ENCODE results near the gene POM121C. TPM values are rescaled to one million over a fixed set of nuclear protein-coding genes. Genes with fewer than 3 reads are reported as not detected.
"Not testable (repeated sequence)": the region's sequence is repeated elsewhere in the genome, so short reads cannot be mapped to it uniquely, and the experiment has no call there.

POM121C gene
- total RNA-seq (2016; rRNA removed; fragmentation: Illumina TruSeq; extraction: Trizol) (7.3 and 14.0 TPM in 2 replicates), polyA plus RNA-seq (2011; rRNA removed) (15.2 and 20.2 TPM in 2 replicates), polyA minus RNA-seq (2011; rRNA and poly(A)+ RNA removed; ENCODE audit: low replicate concordance) (18.5 and 37.4 TPM in 2 replicates), Bru-seq, nascent RNA (percentile 76 among the genes with signal in this experiment), BruChase-seq, experiment 1, labeled RNA remaining after a 6-hour chase (percentile 88 among the genes with signal in this experiment), BruChase-seq, experiment 2, labeled RNA remaining after a 2-hour chase (percentile 83 among the genes with signal in this experiment)
- total RNA-seq (2016; cell fraction: cytosol; rRNA removed; fragmentation: Illumina TruSeq; extraction: Trizol; ENCODE audit: low read depth): 14.2 and 15.1 TPM in 2 replicates
- 6.8 and 11.3 TPM in 2 replicates for total RNA-seq (2016; cell fraction: insoluble cytoplasmic fraction; rRNA removed; fragmentation: Illumina TruSeq; extraction: Trizol)
- total RNA-seq (2016; cell fraction: membrane; rRNA removed; fragmentation: Illumina TruSeq; extraction: Trizol): 8.7 and 10.4 TPM in 2 replicates
- total RNA-seq (2016; cell fraction: nucleus; rRNA removed; fragmentation: Illumina TruSeq; extraction: Trizol): 16.1 and 21.5 TPM in 2 replicates
- 7.7 and 9.1 TPM in 2 replicates for polyA plus RNA-seq (2011; cell fraction: cytosol; rRNA removed)
- polyA plus RNA-seq (2011; cell fraction: nucleus; rRNA removed): 36.8 and 37.5 TPM in 2 replicates
- 28.4 and 50.6 TPM in 2 replicates for polyA plus RNA-seq (2012)
- 2.0 TPM in 2 replicates for polyA plus RNA-seq (2016; cell fraction: cytosol; fragmentation: Illumina TruSeq; extraction: Trizol; ENCODE audit: low read depth)
- 16.9 and 20.8 TPM in 2 replicates for polyA plus RNA-seq (2016; cell fraction: insoluble cytoplasmic fraction; fragmentation: Illumina TruSeq; extraction: Trizol; ENCODE audit: low read depth)
- polyA plus RNA-seq (2016; cell fraction: membrane; fragmentation: Illumina TruSeq; extraction: Trizol; ENCODE audit: low read depth): 6.3 and 6.6 TPM in 2 replicates
- 58.5 and 67.5 TPM in 2 replicates for polyA plus RNA-seq (2016; cell fraction: nucleus; fragmentation: Illumina TruSeq; extraction: Trizol; ENCODE audit: insufficient read depth, low read depth)
- polyA minus RNA-seq (2011; cell fraction: cytosol; rRNA and poly(A)+ RNA removed): 18.8 and 20.8 TPM in 2 replicates
- polyA minus RNA-seq (2011; cell fraction: nucleus; rRNA and poly(A)+ RNA removed): 29.4 and 32.4 TPM in 2 replicates
- long read RNA-seq, experiment 1, full-length matches to known transcripts: 1 of 11 reads
- long read RNA-seq, experiment 1, partial matches to known transcripts: 3 of 11 reads
- long read RNA-seq, experiment 1, other reads (novel, unspliced or antisense): 7 of 11 reads
- long read RNA-seq, experiment 2, full-length matches to known transcripts: 13 of 78 reads
- long read RNA-seq, experiment 2, partial matches to known transcripts: 24 of 78 reads
- long read RNA-seq, experiment 2, other reads (novel, unspliced or antisense): 41 of 78 reads

GRCh38 chr7:75485979-75486643 lies at the start of gene POM121C:
TSS of gene POM121C (minus strand) at chr7:75486299. CDS start at chr7:75441496, 44,803 bp downstream.
- intact Hi-C loops (cut with micrococcal nuclease; ENCODE audit: unreplicated experiment); BruUV-seq (replicated peaks); H2AFZ ChIP-seq (ENCODE audit: low read length); H3K9me3 ChIP-seq (ENCODE audit: low read length); FAIRE-seq; H3K36me3 ChIP-seq (replicated peaks in 1 of 2; ENCODE audit: control insufficient read depth in 1 of 2, insufficient read depth in 2 of 2, low read length in 2 of 2); H3K4me1 ChIP-seq (ENCODE audit: insufficient read depth, low read length); H4K20me1 ChIP-seq (ENCODE audit: insufficient read depth, low read length); in situ Hi-C loops (cut with HindIII; ENCODE audit: extremely low pct_ligation_motif_present, low pct_unique_long_range_greater_than_20kb); H3K27me3 ChIP-seq (ENCODE audit: control insufficient read depth in 1 of 2, insufficient read depth in 2 of 2, low read length in 2 of 2); CTCF ChIA-PET (ENCODE audit: low intra/inter-chr PET ratio, low total read pairs): not testable (repeated sequence)
- H3K4me2 ChIP-seq (ENCODE audit: low read depth, low read length): peak within 1 kb of the TSS; percentile 77
- 4% methylated on average over 11 of the region's 49 CpGs for WGBS (ENCODE audit: low lambda C conversion rate)
- peaks cover 16% of the 10 kb centered on the region for H3K79me2 ChIP-seq (ENCODE audit: insufficient read depth, low read length)
- H3K27ac ChIP-seq (ENCODE audit: extremely low read length, insufficient read depth, low read length): peak within 1 kb of the TSS; percentile 76
- peak within 1 kb of the TSS; percentile 83 to 86 (median 83); a peak in 5 of 6 replicates for H3K4me3 ChIP-seq (replicated peaks in 1 of 3; ENCODE audit: insufficient read depth in 1 of 3, low read depth in 2 of 3, low read length in 3 of 3)
- POLR2A ChIA-PET: interaction anchor here (0.9 to 1.0 kb wide), 2 partner anchors 42 to 45 kb away, joined by 6 to 7 read pairs; no protein-coding TSS in a partner anchor
- ATAC-seq (peak; percentile 100), DNase-seq (ENCODE audit: low spot score) (peak; percentile 85)
- H3K9ac ChIP-seq (ENCODE audit: insufficient read depth, low read depth, low read length): peak within 1 kb of the TSS; percentile 76
- TF ChIP-seq KLF6 (CRISPR knock-in tag; IDR thresholded peaks at IDR 0.05): 0 out of 2 replicates have a peak, but pooled peaks have one; percentile 25
- peak; percentile 80; the same call in 1 of the 2 replicates for TF ChIP-seq ZNF784 (CRISPR knock-in tag; IDR thresholded peaks at IDR 0.05; ENCODE audit: borderline replicate concordance)
- TF ChIP-seq PHF21A (CRISPR knock-in tag; IDR thresholded peaks at IDR 0.05): peak; percentile 93
- TF ChIP-seq POLR2AphosphoS5 (IDR thresholded peaks at IDR 0.05; ENCODE audit: low read depth, low read length): peak; percentile 83
- TF ChIP-seq ZMYM3 (CRISPR knock-in tag; IDR thresholded peaks at IDR 0.05): peak; percentile 67
- TF ChIP-seq LBX2 (CRISPR knock-in tag; IDR thresholded peaks at IDR 0.05; ENCODE audit: borderline replicate concordance): peak; percentile 23; the same call in 1 of the 2 replicates
- peak; percentile 53 for TF ChIP-seq PATZ1 (CRISPR knock-in tag; IDR thresholded peaks at IDR 0.05)
- 0 out of 2 replicates have a peak, but pooled peaks have one; percentile 42 for TF ChIP-seq ZNF639 (CRISPR knock-in tag; conservative IDR thresholded peaks at IDR 0.05)
- TF ChIP-seq POGZ (CRISPR knock-in tag; IDR thresholded peaks at IDR 0.05): peak; percentile 59
- peak; percentile 79 for TF ChIP-seq ZNF772 (CRISPR knock-in tag; IDR thresholded peaks at IDR 0.05)
- TF ChIP-seq ZNF776 (CRISPR knock-in tag; IDR thresholded peaks at IDR 0.05): 0 out of 2 replicates have a peak, but pooled peaks have one; percentile 39
- TF ChIP-seq ZBTB3 (CRISPR knock-in tag; IDR thresholded peaks at IDR 0.05; ENCODE audit: borderline replicate concordance, low read depth): peak; percentile 32; the same call in 1 of the 2 replicates

Data from HepG2 (cell line).